GM19023 (cell line): Measurements from ENCODE around the gene TAX1BP1.
"Not testable (repeated sequence)": the region's sequence is repeated elsewhere in the genome, so short reads cannot be mapped to it uniquely, and the experiment has no call there.

Experiments used
- ATAC-seq: cut with Tn5 transposase; IDR thresholded peaks from one replicate; pipeline ENCODE4 v1.9.1; 2021; ENCODE audit warnings: mild to moderate bottlenecking, moderate library complexity; ENCODE audit not compliant: unreplicated experiment

The TAX1BP1 gene

DNA sequence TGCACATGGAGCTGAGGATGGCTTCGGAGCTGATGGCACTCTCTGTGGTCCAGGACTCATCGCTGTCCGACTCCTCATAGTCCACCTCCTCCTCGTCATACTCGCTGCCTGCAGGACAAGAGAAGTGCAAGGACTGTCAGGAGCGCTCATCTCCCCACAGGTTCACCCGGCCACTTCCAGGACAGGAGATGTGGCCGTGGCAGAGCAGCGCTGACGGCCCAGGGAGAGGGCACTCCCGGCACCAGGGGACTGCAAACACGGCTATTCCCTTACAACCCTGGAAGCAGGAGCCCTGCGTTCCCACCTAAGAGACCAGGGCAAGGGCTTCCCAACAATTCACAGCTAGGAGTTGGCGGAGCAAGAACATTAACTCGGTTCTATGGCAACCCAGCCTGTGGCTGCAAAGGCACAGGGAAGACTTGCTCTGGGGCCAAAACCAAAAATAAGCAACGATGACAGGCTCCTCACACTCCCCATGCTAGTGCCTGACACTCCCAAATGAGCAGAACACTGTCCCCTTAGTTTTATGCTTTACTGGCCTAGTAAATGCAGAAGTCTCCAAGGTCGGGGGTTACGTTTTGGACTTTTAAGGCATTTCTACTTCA, 100.9 kb downstream of the TAX1BP1 start:
- no peak for ATAC-seq

DNA sequence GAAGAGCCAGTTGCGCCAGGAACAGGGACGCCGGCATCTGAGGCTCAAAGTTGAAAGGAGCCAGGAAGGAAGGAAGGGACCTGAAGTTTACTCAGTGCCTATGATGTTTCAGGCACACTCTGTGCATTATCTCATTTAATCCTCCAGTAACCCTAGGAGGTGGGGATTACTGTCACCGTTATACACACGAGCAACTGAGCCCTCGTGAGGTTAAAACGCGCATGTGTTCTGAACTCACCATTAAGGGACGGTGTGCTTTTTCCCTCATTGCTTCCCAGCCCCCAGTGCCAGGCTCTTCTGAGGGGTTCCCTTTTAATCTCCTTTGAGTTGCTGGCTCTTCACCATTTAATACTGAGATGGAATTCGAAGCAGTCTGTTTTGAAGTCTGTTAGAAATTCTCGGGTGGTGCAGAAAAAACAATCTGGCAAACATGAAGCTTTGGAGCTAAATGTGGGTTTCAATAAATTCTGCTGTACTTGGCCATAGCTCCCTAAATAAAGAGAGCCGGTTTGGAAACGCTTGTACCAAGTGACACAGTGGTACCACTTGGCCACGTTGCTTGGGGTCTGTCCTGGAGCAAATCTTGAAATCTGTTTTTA, 102.2 kb downstream of the TAX1BP1 start:
- ATAC-seq, result no peak

DNA sequence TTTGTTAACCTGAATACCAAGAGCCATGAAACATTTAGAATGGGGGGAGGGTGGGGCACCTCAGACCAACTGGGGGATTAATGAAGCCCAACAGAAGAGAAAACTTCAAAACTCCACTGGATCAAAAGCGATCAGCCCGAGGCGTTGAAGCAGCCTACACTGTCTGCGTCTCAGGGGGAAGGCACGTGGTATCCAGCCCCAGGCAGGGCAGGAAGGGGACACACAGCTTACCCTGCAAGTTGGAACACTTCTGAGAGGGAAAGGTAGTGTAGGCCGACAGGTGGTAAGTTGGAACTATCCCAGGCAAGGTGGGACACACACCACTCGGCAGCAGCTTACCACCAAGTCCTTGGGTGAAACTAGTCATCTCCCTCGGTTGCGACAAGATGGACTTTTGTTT, 102.9 kb downstream of the TAX1BP1 start:
- ATAC-seq, result no peak

DNA sequence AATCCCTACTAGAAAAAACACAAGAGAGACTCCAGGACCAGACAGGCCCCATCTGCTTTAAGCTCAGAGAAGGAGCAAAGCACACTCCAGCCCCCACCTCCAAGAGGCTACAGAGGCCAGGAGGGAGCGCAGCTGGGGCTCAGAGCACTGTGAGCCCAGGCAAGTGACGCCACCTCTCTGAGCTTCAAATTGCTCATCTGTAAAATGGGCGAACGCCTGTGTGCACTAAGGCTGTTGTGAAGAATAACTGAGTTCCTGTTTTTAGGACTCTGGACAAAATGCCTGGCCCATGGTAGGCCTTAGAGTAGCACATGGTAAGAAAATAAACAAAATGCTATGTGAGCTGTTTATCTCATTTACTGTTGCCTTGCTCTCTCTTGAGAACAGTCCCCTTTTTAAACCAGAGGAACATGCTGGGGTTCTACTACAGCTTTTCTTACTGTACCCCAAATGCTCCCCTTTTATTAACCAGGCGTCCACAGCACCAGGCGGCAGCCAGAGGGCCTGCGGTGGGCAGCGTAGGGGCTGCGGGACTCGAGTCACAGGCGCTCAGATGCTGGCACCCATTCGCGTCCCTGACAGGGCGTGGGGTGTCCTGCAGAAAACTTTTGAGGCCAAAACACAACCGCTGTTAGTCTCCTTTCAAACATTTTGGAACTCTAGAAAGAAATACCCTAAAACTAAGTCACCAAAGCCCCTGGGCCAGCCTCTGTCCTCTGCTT, 103.8 kb downstream of the TAX1BP1 start:
- ATAC-seq, result no peak

DNA sequence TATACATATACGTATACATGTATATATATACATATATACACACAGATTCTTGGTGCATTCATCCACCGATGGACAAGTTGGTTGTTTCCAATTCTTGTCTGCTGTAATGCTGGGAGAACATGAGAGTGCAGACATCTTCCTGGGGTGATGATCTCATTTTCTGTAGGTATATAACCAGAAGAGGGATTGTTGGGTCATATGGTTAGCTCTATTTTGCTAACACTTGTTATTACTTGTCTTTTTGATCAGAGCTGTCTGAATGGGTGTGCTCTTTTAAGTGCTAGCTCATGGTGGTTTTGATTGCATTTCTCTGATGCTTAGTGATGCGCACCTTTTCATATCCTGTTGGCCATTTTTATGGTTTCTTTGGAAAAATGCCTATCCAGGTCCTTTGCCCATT, 106.4 kb downstream of the TAX1BP1 start:
- ATAC-seq, result no peak

DNA sequence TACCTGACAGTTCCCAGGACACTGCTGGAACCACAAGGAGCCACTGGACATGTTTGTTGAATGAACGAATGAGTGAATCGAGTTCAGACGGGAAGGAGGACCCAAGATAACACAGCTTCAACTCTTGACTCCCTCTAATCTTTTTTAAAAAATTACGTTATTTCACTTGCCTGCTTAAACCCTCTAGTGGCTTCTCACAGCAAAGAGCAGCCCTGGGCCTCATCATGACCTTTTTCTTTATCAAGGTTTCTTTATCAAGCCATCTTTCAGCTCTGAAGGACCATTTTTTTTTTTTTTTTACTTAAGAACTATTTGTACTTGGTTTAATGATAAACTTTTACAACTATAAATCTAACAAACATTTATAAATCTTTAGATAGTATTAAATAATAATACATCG, 110.6 kb downstream of the TAX1BP1 start:
- no peak for ATAC-seq

DNA sequence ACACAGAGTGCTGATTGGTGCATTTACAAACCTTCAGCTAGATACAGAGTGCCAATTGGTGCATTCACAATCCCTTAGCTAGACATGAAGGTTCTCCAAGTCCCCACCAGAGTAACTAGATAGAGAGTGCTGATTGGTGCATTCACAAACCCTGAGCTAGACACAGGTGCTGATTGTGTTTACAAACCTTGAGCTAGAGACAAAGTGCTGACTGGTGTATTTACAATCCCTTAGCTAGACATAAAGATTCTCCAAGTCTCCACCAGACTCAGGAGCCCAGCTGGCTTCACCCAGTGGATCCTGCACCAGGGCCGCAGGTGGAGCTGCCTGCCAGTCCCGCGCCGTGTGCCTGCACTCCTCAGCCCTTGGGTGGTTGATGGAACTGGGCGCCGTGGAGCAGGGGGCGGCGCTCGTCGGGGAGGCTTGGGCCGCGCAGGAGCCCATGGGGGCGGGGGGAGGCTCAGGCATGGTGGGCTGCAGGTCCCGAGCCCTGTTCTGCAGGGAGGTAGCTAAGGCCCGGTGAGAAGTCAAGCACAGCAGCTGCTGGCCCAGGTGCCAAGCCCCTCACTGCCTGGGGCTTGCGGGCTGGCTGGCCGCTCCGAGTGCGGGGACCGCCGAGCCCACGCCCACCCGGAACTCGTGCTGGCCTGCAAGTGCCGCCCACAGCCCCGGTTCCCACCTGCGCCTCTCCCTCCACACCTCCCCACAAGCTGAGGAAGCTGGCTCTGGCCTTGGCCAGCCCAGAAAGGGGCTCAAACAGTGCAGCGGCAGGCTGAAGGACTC, 116.9 kb downstream of the TAX1BP1 start:
- ATAC-seq, result not testable (repeated sequence)

DNA sequence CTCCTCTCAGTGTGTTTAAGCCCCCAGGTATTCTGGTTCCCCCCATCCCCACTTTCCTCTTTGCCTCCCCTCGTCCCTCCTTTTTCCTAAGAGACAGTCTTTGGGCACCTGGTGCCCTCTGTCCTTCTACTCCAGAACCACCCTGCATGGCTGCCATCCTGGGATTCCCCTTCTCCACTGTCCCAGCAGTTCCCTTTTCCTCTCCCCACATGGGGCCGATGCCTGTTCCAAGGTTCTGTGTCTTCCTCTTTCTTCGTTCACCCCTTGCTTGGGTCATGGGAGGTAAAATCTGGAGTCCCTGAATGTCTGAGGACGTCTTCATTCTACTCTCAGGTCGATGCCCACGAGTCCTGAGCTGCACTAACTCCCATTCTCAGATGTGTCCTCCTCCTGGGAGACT, 120.8 kb downstream of the TAX1BP1 start:
- ATAC-seq, result no peak

DNA sequence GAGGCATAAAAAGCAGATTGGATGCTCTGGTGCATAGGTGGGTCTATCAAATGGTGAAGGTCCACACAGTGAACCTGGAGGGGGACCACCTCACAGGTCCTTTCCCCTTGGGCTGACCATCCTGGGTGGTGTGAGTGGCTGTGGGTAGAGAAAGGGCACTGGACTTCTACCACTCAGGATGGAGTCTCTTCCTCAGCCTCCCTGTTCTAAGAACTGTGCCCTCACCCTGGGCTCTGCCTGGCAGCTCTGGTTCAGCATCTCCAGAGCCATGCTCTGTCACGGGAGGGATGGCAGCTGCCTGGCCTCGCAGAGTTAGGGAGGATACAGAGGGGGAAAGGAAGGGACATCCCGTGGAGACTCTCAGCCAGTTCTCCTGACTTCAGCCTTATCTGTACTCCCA, 121.8 kb downstream of the TAX1BP1 start:
- no peak for ATAC-seq

DNA sequence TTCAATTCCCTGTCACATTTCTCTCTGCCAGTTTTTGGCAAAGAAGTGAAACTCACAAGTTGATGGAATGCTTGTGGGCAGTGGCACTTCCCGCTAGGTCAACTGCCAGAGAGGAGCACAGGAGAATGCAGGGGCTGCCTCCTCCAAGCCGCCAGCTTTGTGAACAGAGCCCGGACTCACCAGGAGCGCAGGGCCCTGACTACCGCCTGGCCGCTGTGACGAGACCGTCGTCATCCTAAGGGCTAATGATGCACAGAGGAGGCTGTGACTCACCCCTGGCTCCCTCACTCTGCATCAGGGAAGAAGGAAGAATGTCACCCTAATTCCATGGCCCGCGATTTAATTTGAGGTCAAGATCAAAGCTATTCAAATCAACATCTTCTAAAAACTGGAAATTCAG, 123.9 kb downstream of the TAX1BP1 start:
- ATAC-seq, result no peak

DNA sequence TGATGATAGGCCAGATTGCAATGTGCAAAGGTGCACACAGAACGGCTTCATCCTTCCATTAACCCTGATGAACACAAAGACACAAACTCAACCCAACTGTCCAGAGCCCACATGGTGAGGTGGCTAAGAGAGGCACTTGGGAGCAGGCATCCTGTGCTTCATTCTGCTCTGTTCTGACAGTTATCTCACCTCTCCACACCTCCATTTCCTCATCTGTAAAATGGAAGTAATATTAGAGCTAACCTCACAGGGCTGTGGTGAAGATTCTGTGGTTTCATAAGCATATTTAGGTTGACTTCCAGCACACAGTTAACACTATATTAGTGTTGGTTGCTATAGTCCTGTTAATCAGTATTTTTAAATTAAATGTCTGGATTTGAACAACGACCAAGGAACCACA, 126.3 kb downstream of the TAX1BP1 start:
- ATAC-seq, result no peak

DNA sequence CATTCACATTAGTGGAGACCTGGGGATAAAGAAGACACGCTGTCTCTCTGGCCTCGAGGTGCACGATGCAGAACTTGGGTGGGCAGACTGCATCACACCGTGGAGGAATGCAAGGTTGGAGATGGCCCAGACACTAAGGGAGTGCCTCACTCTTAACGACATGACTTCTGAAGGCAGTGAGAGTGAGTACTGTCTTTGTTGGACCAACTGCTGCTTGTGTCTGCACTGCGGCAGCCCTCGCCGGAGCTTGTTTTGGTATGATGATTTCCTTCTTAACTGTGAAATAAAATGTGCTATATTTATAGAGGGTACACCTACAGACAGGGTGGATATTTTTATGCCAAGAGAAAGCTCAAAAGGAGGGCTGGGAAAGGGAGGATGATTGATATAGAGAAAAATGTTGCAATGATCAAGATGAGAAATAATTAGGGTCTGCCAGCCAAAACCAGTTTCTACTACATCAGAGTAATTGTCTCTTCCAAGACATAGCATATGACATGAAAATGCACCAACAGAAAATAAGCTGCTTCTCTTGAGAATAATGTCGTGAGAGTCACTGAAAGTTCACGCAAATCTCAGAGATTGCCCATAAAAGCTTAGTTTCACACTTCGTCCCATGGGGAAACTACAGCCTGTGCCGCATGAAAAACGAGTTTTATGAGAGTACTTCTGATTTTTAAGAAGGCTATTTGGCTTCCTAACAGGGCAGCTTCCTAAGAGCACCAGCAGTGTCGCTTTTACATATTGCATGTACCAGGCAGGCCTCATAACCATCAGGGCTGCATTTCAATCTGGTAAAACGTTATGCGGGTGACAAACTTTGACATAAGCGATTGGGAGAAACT, 127.1 kb downstream of the TAX1BP1 start:
- ATAC-seq, result no peak

DNA sequence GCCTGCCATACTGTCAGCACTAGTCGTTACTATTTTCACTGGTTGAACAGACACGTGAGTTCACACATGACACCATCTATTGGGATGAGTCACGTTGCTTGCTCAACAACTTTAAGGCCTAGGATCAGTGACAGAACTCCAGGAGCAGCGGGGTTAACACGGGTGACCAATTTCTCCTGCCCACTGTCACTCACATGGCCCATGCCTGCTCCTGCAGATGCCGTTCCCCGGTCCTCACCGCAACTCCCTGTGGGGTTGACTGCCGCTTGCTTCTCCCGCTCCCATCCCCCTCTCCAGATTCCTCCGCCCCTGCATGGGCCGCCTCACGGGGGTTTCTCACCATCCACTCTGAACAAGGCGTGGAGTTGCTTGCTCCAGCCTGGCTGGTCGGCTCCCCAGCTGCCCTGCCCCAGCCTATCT, 128.2 kb downstream of the TAX1BP1 start:
- no peak for ATAC-seq

DNA sequence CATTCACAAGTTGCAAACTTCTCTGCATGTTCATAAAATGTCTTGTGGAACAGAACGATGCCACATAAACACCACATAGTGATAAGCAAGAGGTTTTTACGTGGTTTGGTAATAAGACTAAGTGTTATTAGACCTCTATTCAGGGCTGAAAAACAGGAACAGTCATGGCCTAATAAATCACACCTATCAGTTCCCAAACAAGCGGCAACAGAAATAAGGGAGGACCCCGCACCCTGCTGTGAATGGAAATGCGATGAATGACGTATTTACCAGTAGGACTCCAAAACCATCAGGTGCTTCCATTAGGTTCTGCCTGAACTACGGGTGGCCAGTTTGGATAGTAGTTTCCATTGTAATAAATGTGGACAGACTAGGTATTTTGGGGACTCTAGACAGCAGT, 129.1 kb downstream of the TAX1BP1 start:
- ATAC-seq, result no peak

DNA sequence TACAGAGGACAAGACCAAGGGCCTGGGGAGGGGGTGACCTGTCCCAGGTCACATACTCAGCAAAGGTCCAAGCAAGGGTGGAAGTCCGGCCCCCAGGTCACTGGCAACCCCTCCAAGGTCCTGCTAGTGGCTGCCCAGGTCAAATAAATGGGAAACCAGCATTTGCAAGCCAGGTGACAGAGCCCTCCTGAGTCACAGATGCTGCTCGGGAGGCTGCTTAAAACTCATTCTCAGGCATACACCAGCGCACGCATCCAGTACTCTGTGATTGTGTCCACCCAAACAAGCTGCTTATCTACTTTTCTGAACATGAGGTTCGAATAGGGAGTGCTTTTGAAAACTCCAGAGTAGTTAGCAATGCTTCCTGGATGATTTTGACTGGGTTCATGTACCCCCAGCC, 130.6 kb downstream of the TAX1BP1 start:
- no peak for ATAC-seq

DNA sequence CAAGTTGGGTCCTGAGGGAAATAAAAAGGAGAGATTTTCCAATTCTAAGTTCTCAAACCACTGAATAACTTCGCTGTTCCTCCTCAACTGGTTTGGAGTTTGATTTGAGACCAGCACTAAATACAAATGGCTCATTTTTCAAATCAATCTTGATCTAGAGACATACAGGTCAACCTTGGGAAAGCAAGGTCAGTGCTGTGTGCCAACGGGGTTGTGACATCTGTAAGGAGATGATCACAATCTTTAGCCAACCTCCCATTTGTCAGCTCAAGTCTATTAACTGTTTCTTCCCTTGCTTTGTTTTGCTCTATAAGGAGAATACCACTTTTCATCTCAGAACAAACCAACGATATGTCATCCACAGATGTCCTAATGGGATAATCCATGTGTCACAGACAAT, 131.1 kb downstream of the TAX1BP1 start:
- ATAC-seq, result no peak

DNA sequence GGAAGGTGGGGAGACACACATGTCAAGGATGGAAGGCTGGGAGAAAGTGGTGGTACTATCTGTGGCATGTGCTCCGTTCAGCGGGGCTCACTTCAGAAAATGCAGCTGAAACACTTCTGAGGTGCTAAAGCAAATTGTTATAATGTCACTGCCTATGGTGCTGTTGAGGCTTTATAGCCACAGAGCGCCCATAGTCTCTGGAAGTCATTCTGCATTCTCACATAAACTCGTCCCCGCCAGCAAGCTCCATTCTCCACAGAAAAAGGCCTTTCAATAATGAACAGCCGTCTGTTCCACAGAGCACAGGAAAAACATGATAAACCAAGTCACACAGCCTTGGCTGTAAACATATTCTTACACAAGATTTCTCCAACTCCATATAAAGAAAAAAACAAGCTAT, 131.9 kb downstream of the TAX1BP1 start:
- ATAC-seq, result no peak

DNA sequence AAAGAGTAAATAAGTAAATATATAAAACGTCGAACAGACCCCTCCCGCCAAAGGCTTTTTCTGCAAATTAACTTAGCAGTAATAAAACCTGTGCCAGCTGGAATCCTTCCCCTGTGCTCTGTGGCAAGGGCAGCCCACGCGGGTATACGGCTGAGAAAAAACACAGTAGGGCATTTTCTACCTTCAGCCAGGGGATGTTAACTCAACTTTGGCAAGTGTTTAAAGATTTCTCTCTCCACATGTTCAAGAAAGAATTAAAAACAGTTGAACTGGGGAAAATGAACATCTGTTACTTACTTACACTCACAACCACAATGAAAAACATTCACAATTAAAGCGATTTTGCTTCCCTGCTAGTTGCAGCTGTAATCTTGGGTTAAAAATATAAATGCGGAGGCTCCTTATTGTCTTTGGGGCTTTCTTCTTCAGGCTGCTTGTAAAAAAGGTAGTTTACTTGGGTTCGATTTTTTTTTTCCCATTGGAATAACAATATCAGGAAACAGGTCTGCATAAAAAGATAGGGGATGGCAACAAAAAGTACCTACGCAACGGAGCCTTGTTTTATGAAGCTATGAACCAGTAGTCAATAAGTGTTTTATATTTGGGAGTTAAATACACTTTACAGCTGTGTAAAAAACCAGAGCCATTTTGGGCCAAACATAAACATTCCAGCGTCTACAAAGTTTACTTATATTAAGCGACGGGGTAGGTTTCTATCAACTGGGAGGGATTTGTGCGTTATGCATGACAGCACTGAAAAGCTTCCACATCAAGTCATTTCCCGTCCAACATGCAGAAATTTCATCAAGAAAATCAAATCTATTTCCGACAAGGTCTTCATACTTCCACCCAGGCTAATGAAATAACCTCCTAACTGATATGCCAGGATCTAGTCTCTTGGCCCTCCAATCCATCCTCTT, 132.7 kb downstream of the TAX1BP1 start:
- ATAC-seq, result no peak
